Esophagus squamous epithelium (tissue), 5 donors: Measurements from ENCODE around the gene NT5DC4. TPM values are rescaled to one million over a fixed set of nuclear protein-coding genes. Genes with fewer than 3 reads are reported as not detected.
A peak's percentile ranks its signal among the peaks of the same experiment; 100 is the strongest.

Experiments used
- DNase-seq: peaks from one replicate; lab custom pipeline; 2025; lab: John Stamatoyannopoulos, UW
- H3K27ac ChIP-seq, 4 donors: fragments of 200-600 bp; sonication (generic); one replicate each; pipeline ENCODE4 v1.5.1; 2016 to 2019; ENCODE audit warnings: mild to moderate bottlenecking in 1 of 4
- H3K27me3 ChIP-seq, 4 donors: fragments of 200-600 bp; sonication (generic); 1 replicate in 3 of 4; 2 replicates in 1 of 4; pipeline versions ENCODE4 v1.5.1 to v1.6.0; 2017 to 2021; ENCODE audit warnings: antibody characterized with exemption in 1 of 4
- H3K36me3 ChIP-seq, 3 donors: fragments of 200-600 bp; sonication (generic); one replicate each; pipeline ENCODE4 v1.5.1; 2016 to 2019
- H3K4me1 ChIP-seq, 3 donors: fragments of 200-600 bp; sonication (generic); one replicate each; pipeline ENCODE4 v1.5.1; 2017 to 2019
- H3K4me3 ChIP-seq, 4 donors: fragments of 200-600 bp; sonication (generic); 1 replicate in 3 of 4; 2 replicates in 1 of 4; pipeline ENCODE4 v1.5.1; 2016 to 2019; ENCODE audit warnings: mild to moderate bottlenecking in 2 of 4, moderate library complexity in 1 of 4
- H3K9me3 ChIP-seq, 3 donors: fragments of 200-600 bp; sonication (generic); one replicate each; pipeline ENCODE4 v1.5.1; 2016 to 2019
- POLR2A ChIP-seq, 4 donors: fragments of 450-650 bp; IDR thresholded peaks; one replicate each; pipeline ENCODE4 v1.6.1; 2017; ENCODE audit warnings: antibody characterized with exemption in 4 of 4, mild to moderate bottlenecking in 4 of 4, moderate library complexity in 3 of 4
- WGBS, 2 donors: methylation state at CpG; one replicate each; pipeline ENCODE4 v1.1.5; 2018; 5-methylcytosine and 5-hydroxymethylcytosine counted together
- intact Hi-C: fragments of 100-400 bp; cut with DNase I; formaldehyde crosslinking; loops from one replicate; pipeline ENCODE4 v1.15.0; 2022
- total RNA-seq, 4 donors: library from RNA; depleted of rRNA; stranded (reverse); fragments of >200 nt; gene quantifications; one replicate each; pipeline ENCODE4 v1.1.0, GENCODE V29; 2016
- TF ChIP-seq, protein P1 (sequence below), 6 experiments: fragments of 450-650 bp in 4 of 6; fragments of 200-600 bp in 2 of 6; sonication (generic) in 2 of 6; IDR thresholded peaks; one replicate each; pipeline ENCODE4 v1.5.1; 2016 to 2019; ENCODE audit warnings: antibody characterized with exemption in 6 of 6, mild to moderate bottlenecking in 4 of 6, moderate library complexity in 4 of 6
- donor health status: DM: yes; HTN: yes; CAD: no.

The NT5DC4 gene
- total RNA-seq, 4 donors from 2014 or later, result not detected

DNA sequence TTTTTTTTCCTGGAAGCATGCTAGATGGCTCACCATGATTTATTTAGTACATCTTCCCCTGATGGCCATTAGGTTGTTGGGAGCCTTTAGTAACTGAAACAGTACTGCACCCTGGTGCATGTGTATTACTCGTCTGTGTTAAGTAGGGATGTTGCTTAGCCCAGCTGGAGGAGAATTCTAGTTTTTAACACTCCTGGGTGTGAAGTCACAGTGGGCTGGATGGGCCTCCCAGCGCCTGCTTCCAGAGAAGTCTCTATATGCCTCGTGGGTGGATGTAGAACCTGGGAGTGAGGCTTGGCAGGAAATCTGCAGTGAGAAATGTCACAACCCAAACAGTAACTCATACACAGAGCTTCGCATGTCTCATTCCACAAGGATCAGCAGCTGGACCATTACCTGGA, 28.9 kb upstream of the NT5DC4 start:
- intact Hi-C loops, result no loop called here
- no peaks in the 10 kb centered on the region for H3K9me3 ChIP-seq
- no peak for DNase-seq
- H3K36me3 ChIP-seq, result no peaks in the 10 kb centered on the region
- no peak for TF ChIP-seq POLR2A (IDR thresholded peaks at IDR 0.05)
- TF ChIP-seq, protein P1, sequence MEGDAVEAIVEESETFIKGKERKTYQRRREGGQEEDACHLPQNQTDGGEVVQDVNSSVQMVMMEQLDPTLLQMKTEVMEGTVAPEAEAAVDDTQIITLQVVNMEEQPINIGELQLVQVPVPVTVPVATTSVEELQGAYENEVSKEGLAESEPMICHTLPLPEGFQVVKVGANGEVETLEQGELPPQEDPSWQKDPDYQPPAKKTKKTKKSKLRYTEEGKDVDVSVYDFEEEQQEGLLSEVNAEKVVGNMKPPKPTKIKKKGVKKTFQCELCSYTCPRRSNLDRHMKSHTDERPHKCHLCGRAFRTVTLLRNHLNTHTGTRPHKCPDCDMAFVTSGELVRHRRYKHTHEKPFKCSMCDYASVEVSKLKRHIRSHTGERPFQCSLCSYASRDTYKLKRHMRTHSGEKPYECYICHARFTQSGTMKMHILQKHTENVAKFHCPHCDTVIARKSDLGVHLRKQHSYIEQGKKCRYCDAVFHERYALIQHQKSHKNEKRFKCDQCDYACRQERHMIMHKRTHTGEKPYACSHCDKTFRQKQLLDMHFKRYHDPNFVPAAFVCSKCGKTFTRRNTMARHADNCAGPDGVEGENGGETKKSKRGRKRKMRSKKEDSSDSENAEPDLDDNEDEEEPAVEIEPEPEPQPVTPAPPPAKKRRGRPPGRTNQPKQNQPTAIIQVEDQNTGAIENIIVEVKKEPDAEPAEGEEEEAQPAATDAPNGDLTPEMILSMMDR (IDR thresholded peaks at IDR 0.05), result no peak
- peak overlapping the region; percentile 53 to 77 (median 71) for H3K27ac ChIP-seq
- peaks cover 4 to 31% (median 17%) of the 10 kb centered on the region in 3 donors for H3K4me1 ChIP-seq
- no peak overlapping the region for H3K4me3 ChIP-seq
- 40 to 56% methylated on average over 3 to 4 of the region's 4 CpGs for WGBS, 2 donors
- no peaks in the 10 kb centered on the region for H3K27me3 ChIP-seq

DNA sequence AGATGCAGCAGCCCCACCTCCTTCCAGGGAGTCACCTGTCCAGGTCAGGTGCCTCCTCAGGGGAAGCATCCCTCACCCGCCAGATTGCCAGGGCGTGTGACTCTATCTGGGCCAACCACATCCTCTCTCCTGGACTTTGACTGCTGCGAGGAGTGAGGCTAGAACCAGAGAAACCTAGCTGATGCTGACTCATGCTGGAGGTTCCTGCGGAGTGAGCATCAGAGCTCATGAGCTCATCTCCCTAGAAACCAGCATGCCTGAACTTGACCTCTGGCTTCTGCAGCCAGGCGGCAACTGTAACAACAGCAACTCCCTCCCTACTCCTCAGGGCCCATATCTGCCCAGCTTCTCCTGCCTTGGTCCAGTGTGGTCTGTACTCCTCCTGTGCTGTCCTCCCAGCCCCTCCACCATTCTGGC, 28.3 kb upstream of the NT5DC4 start:
- 8 to 20% methylated on average over 3 to 4 of the region's 5 CpGs for WGBS, 2 donors
- intact Hi-C loops, result no loop called here
- Histone ChIP-seq H3K27ac (peak overlapping the region; percentile 71 to 77 (median 72)), H3K27me3 (no peaks in the 10 kb centered on the region), H3K4me1 (peaks cover 4 to 31% (median 17%) of the 10 kb centered on the region in 3 donors), H3K4me3 (no peak overlapping the region), H3K9me3 (no peaks in the 10 kb centered on the region), H3K36me3 (no peaks in the 10 kb centered on the region)
- no peak for DNase-seq
- TF ChIP-seq, protein P1 (IDR thresholded peaks at IDR 0.05), result peak in 2 of 6 experiments; percentile 18 to 44
- TF ChIP-seq POLR2A (IDR thresholded peaks at IDR 0.05), result no peak

DNA sequence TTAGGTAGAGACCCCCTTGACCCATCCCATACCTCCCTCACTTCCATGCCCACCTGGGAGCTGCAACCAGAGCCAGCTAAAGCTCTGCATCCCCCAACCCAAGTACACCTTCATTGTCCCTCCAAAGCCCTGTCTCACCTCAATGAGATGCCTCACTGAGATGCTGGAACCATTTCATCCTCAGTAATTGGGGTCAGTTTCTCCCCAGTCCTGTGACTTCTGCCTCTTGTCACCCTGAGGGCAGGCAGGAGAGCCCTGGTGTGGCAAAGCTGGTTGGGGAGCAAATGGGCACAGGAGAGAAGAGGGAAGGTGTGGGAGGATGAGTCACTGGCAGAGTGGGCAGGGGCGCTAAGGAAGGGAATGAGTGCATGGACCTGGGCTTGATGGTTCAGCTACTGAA, 27.9 kb upstream of the NT5DC4 start:
- Histone ChIP-seq H3K36me3 (no peaks in the 10 kb centered on the region), H3K4me3 (no peak overlapping the region), H3K4me1 (peaks cover 4 to 31% (median 17%) of the 10 kb centered on the region in 3 donors), H3K27me3 (no peaks in the 10 kb centered on the region), H3K27ac (peak overlapping the region; percentile 30 to 72 (median 62)), H3K9me3 (no peaks in the 10 kb centered on the region)
- intact Hi-C loops, result no loop called here
- no peak for TF ChIP-seq POLR2A (IDR thresholded peaks at IDR 0.05)
- TF ChIP-seq, protein P1 (IDR thresholded peaks at IDR 0.05), result no peak
- no peak for DNase-seq
- 33 to 60% methylated on average over 1 of the region's 1 CpG for WGBS, 2 donors

DNA sequence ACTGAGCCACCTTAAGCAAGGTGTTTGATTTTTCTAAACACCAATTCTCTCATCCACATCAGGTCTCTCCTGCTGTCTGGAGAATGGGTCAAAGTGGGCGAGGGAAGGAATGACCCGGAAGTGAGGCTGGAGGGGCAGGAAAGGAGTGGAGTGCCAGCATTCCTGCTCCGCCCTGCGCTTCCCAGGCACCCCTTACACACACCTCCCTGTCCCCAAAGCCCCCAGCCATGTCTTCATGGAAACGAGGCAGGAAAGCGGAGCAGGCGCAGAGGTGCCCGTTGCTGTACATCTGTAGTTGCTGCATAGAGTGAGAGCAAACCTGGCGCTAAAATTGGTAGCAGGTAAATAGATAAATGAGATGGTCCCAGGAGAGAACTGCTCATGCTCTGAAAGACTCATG, 27.2 kb upstream of the NT5DC4 start:
- Histone ChIP-seq H3K9me3 (no peaks in the 10 kb centered on the region), H3K27ac (no peak overlapping the region), H3K27me3 (no peaks in the 10 kb centered on the region), H3K36me3 (no peaks in the 10 kb centered on the region), H3K4me1 (peaks cover 4 to 31% (median 17%) of the 10 kb centered on the region in 3 donors), H3K4me3 (no peak overlapping the region)
- WGBS, 2 donors, result 65 to 89% methylated on average over 2 to 9 of the region's 9 CpGs
- no peak for DNase-seq
- intact Hi-C loops, result no loop called here
- TF ChIP-seq, protein P1 (IDR thresholded peaks at IDR 0.05), result no peak
- no peak for TF ChIP-seq POLR2A (IDR thresholded peaks at IDR 0.05)

DNA sequence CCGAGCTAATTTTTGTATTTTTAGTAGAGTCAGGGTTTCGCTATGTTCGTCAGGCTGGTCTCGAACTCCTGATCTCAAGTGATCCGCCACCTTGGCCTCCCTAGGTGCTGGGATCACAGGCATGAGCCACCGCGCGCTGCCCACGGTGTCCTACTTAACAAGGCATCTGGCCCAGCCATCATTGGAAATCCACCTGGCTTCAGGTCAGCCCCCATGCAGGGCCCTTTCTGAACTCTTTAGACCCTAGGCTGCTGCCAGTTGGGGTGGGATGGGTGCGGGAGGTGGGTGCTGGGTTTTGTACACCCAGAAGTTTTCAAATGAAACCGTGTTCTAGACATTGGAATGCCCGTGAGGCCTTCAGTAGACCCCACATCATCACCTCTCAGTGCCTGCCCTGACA, 26.6 kb upstream of the NT5DC4 start:
- Histone ChIP-seq H3K27ac (no peak overlapping the region), H3K4me3 (no peak overlapping the region), H3K36me3 (no peaks in the 10 kb centered on the region), H3K27me3 (no peaks in the 10 kb centered on the region), H3K9me3 (no peaks in the 10 kb centered on the region), H3K4me1 (peaks cover 4 to 31% (median 17%) of the 10 kb centered on the region in 3 donors)
- WGBS, 2 donors, result 91% methylated on average over 11 of the region's 12 CpGs; no CpG with 5 or more reads in 1 of the 2 donors
- TF ChIP-seq, protein P1 (IDR thresholded peaks at IDR 0.05), result no peak
- no peak for DNase-seq
- intact Hi-C loops, result no loop called here
